ENCODE data around the gene PLXNB2. TPM values are rescaled to one million over a fixed set of nuclear protein-coding genes. Genes with fewer than 3 reads are reported as not detected.
A peak's percentile ranks its signal among the peaks of the same experiment; 100 is the strongest.

PLXNB2 gene
- polyA plus RNA-seq, 3 donors = 38.2 to 368 (median 70.5) TPM

- H3K4me3 Mint-ChIP-seq = peak within 1 kb of the TSS; percentile 96 to 98
- DNase-seq = peak; percentile 89 to 93 (median 93)
- no peak for TF ChIP-seq CTCF (IDR thresholded peaks at IDR 0.05)
- Histone ChIP-seq H3K79me2 (ENCODE audit: insufficient read depth, low read length) (peaks cover 72% of the 10 kb centered on the region), H3K9ac (ENCODE audit: insufficient read depth, low read length, poor library complexity, severe bottlenecking) (peak within 1 kb of the TSS; percentile 90), H3K4me2 (replicated peaks; ENCODE audit: extremely low read depth, low read length, poor library complexity, severe bottlenecking) (peak within 1 kb of the TSS; percentile 95), H3K9me3 (replicated peaks in 1 of 2; ENCODE audit: control insufficient read depth in 1 of 2, insufficient read depth in 1 of 2, low read length in 2 of 2) (no peaks in the 10 kb centered on the region), H2AFZ (ENCODE audit: insufficient read depth, low read depth, low read length, poor library complexity, severe bottlenecking) (peak within 1 kb of the TSS; percentile 97), H3K27ac (ENCODE audit: low read depth in 1 of 2, low read length in 2 of 2) (peak within 1 kb of the TSS; percentile 87 to 96), H3K36me3 (replicated peaks in 1 of 2; ENCODE audit: control insufficient read depth in 1 of 2, insufficient read depth in 2 of 2, low read length in 2 of 2) (peaks cover 20 to 42% of the 10 kb centered on the region in 2 donors), H4K20me1 (ENCODE audit: insufficient read depth, low read length) (peaks cover 17% of the 10 kb centered on the region), H3K27me3 (ENCODE audit: control insufficient read depth in 2 of 2, insufficient read depth in 2 of 2, low read length in 2 of 2) (no peaks in the 10 kb centered on the region), H3K4me3 (replicated peaks in 1 of 3; ENCODE audit: low read depth in 2 of 3, low read length in 3 of 3) (peak within 1 kb of the TSS; percentile 77 to 99 (median 98)), H3K4me1 (ENCODE audit: control insufficient read depth in 1 of 2, insufficient read depth in 2 of 2, low read length in 2 of 2) (peaks cover 53 to 60% of the 10 kb centered on the region in 2 donors)
- intact Hi-C loops (cut with micrococcal nuclease) = loop anchor here in 1 of 2 donors (2.0 kb wide), 1 partner anchor 98 kb away; the partner anchor contains the start of gene PPP6R2
- peak within 1 kb of the TSS; percentile 97 to 100 (median 99) for H3K27ac Mint-ChIP-seq
- H3K9me3 Mint-ChIP-seq = no peaks in the 10 kb centered on the region
- H3K4me1 Mint-ChIP-seq = peaks cover 45% of the 10 kb centered on the region
- WGBS (ENCODE audit: insufficient coverage) = under 1% methylated on average over 66 of the region's 76 CpGs
- peaks cover 14 to 28% of the 10 kb centered on the region in 2 donors for H3K36me3 Mint-ChIP-seq
- no peaks in the 10 kb centered on the region for H3K27me3 Mint-ChIP-seq (ENCODE audit: low read depth in 3 of 3)
Observed at GRCh38 chr22:50244420-50245213, 62.8 kb downstream of the PLXNB2 start, which contains the start of gene TUBGCP6. Gene TUBGCP6, minus strand, starts transcription at chr22:50245023. Its CDS starts 564 bp downstream, at chr22:50244459.

GRCh38 chr22:50243685-50244419, 63.6 kb downstream of the PLXNB2 start:
- intact Hi-C loops (cut with micrococcal nuclease) = loop anchor here in 1 of 2 donors (2.0 kb wide), 1 partner anchor 99 kb away; the partner anchor contains the start of gene PPP6R2
- H3K9me3 Mint-ChIP-seq = peaks cover 0 to 2% (median 0%) of the 10 kb centered on the region in 7 donors
- Histone ChIP-seq H3K9ac (ENCODE audit: insufficient read depth, low read length, poor library complexity, severe bottlenecking) (peak overlapping the region; percentile 90), H4K20me1 (ENCODE audit: insufficient read depth, low read length) (peaks cover 18% of the 10 kb centered on the region), H2AFZ (ENCODE audit: insufficient read depth, low read depth, low read length, poor library complexity, severe bottlenecking) (peak overlapping the region; percentile 97), H3K79me2 (ENCODE audit: insufficient read depth, low read length) (peaks cover 75% of the 10 kb centered on the region), H3K4me2 (replicated peaks; ENCODE audit: extremely low read depth, low read length, poor library complexity, severe bottlenecking) (peak overlapping the region; percentile 95), H3K27me3 (ENCODE audit: control insufficient read depth in 2 of 2, insufficient read depth in 2 of 2, low read length in 2 of 2) (no peaks in the 10 kb centered on the region), H3K4me1 (ENCODE audit: control insufficient read depth in 1 of 2, insufficient read depth in 2 of 2, low read length in 2 of 2) (peaks cover 50 to 57% of the 10 kb centered on the region in 2 donors), H3K27ac (ENCODE audit: low read depth in 1 of 2, low read length in 2 of 2) (peak overlapping the region; percentile 87 to 96), H3K36me3 (replicated peaks in 1 of 2; ENCODE audit: control insufficient read depth in 1 of 2, insufficient read depth in 2 of 2, low read length in 2 of 2) (peaks cover 23 to 46% of the 10 kb centered on the region in 2 donors), H3K9me3 (replicated peaks in 1 of 2; ENCODE audit: control insufficient read depth in 1 of 2, insufficient read depth in 1 of 2, low read length in 2 of 2) (no peaks in the 10 kb centered on the region), H3K4me3 (replicated peaks in 1 of 3; ENCODE audit: low read depth in 2 of 3, low read length in 3 of 3) (peak overlapping the region; percentile 77 to 99 (median 98))
- peaks cover 45% of the 10 kb centered on the region for H3K4me1 Mint-ChIP-seq
- H3K36me3 Mint-ChIP-seq = peaks cover 18 to 35% of the 10 kb centered on the region in 2 donors
- peak overlapping the region; percentile 96 to 98 for H3K4me3 Mint-ChIP-seq
- peak overlapping the region; percentile 97 to 100 (median 99) for H3K27ac Mint-ChIP-seq
- H3K27me3 Mint-ChIP-seq (ENCODE audit: low read depth in 3 of 3) = no peaks in the 10 kb centered on the region
- 29% methylated on average over 22 of the region's 27 CpGs for WGBS (ENCODE audit: insufficient coverage)
- DNase-seq = no peak
- no peak for TF ChIP-seq CTCF (IDR thresholded peaks at IDR 0.05)
